ENCODE data around the gene GIMAP1. TPM values are rescaled to one million over a fixed set of nuclear protein-coding genes. Genes with fewer than 3 reads are reported as not detected.

The GIMAP1 gene
- total RNA-seq, 1 experiment from 2014 or later: not detected

DNA sequence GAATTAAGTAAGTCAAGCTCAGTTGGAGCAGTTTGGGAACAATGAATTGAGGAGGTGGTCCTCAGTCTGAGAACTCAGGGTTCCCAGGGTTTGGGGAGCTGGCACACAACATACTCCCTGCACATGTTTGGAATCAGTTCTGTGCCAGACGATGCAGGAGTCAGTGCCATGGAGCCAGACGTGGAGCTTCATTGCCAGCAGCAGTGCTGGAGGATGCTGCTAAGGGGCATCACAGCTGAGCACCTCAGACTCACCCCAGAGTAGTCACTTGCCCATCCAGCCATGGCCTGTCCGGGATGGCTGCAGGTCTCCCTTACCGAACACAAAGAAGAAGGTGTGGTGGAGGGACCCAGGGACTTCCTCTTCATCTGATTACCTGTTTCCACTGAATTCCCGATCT lies 28.7 kb downstream of the GIMAP1 start:
- no peaks in the 10 kb centered on the region for H3K27me3 ChIP-seq (replicated peaks)
- no peak for DNase-seq (ENCODE audit: low read depth in 1 of 2, low spot score in 2 of 2)
- H3K4me1 ChIP-seq (replicated peaks): no peaks in the 10 kb centered on the region
- no peaks in the 10 kb centered on the region for H3K36me3 ChIP-seq
- H3K4me3 ChIP-seq: no peak overlapping the region
- H3K27ac ChIP-seq: no peak overlapping the region
- H3K9me3 ChIP-seq (replicated peaks): no peaks in the 10 kb centered on the region

DNA sequence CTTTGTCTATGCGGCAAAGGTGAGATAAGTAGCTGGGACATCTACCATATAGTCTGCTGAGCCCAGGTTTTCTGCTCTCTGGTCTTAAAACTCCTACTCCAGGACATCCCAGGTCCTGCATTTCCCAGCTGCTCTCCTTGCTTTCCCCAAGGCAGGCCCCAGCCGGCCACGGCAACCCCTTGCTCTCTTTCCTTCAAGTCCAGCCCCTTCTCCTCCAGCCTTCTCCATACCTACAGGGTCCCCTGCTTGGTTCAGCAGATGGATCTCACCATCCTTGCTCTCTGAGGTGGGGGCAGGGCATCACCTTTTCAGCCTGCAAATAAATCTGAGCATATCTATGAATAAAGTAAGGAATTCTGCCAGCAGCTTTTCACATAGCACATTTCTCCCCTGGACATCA lies 29.5 kb downstream of the GIMAP1 start:
- no peak for DNase-seq (ENCODE audit: low read depth in 1 of 2, low spot score in 2 of 2)
- Histone ChIP-seq H3K36me3 (no peaks in the 10 kb centered on the region), H3K27ac (no peak overlapping the region), H3K9me3 (replicated peaks) (no peaks in the 10 kb centered on the region), H3K4me1 (replicated peaks) (no peaks in the 10 kb centered on the region), H3K4me3 (no peak overlapping the region), H3K27me3 (replicated peaks) (no peaks in the 10 kb centered on the region)

DNA sequence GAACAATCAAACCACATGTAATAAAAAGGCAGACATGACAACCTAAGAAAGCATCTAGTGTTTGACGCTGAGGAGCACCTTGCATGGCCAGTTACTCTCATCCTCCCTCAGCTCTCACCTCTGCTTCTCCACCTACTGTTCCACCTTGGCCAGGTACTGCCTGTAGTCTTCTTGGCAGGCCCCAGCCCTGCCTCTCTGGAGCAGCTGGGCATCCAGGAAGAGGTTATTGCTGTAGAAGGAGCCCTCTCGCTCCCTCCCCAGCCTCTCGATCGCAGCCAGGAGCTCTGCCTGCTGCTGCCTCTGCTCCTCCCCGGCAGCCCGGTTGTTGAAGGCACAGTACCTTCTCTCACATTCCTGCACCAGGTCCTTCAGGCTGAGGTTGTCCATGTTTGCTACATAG lies 30.5 kb downstream of the GIMAP1 start:
- Histone ChIP-seq H3K27me3 (replicated peaks) (no peaks in the 10 kb centered on the region), H3K36me3 (no peaks in the 10 kb centered on the region), H3K4me1 (replicated peaks) (no peaks in the 10 kb centered on the region), H3K9me3 (replicated peaks) (no peaks in the 10 kb centered on the region), H3K27ac (no peak overlapping the region), H3K4me3 (no peak overlapping the region)
- no peak for DNase-seq (ENCODE audit: low read depth in 1 of 2, low spot score in 2 of 2)

DNA sequence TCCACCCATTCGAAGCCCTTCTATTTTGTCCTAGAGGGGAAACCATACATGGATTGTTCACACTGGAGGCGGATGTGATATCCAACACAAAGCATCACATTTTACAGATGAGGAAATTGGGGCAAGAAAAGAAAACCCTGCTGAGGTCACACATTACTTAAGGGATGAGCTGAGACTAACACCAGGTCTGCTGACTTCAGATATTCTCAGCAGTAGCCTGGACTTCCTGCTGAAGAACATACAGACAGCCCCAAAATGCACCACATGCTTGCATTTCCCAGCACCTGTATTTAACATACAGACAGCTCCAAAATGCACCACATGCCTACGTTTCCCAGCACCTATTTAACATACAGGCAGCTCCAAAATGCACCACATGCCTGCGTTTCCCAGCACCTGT lies 32.0 kb downstream of the GIMAP1 start:
- Histone ChIP-seq H3K4me3 (no peak overlapping the region), H3K4me1 (replicated peaks) (no peaks in the 10 kb centered on the region), H3K27ac (no peak overlapping the region), H3K36me3 (no peaks in the 10 kb centered on the region), H3K27me3 (replicated peaks) (no peaks in the 10 kb centered on the region), H3K9me3 (replicated peaks) (no peaks in the 10 kb centered on the region)
- DNase-seq (ENCODE audit: low read depth in 1 of 2, low spot score in 2 of 2): no peak

DNA sequence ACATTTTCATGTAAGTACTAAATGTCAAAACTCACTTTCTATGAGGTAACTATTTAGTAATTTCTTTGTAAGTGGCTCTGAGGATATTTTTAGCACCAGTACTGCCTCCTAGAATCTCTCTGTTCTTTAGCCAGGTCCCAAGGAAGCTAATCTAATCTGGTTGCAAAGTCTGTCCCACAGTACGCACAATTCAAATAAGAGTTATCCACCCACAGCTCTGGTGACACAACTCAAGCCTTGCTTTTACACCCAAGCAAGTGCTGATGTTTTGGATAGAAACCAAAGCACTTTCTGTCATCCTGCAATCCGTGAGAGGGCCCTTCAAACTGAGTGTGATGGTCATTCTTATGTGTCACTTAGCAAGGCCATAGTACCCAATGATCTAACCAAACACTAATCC lies 35.3 kb downstream of the GIMAP1 start:
- H3K27me3 ChIP-seq (replicated peaks): no peaks in the 10 kb centered on the region
- H3K9me3 ChIP-seq (replicated peaks): no peaks in the 10 kb centered on the region
- no peak for DNase-seq (ENCODE audit: low read depth in 1 of 2, low spot score in 2 of 2)
- H3K27ac ChIP-seq: no peak overlapping the region
- no peaks in the 10 kb centered on the region for H3K36me3 ChIP-seq
- H3K4me3 ChIP-seq: no peak overlapping the region
- no peaks in the 10 kb centered on the region for H3K4me1 ChIP-seq (replicated peaks)

DNA sequence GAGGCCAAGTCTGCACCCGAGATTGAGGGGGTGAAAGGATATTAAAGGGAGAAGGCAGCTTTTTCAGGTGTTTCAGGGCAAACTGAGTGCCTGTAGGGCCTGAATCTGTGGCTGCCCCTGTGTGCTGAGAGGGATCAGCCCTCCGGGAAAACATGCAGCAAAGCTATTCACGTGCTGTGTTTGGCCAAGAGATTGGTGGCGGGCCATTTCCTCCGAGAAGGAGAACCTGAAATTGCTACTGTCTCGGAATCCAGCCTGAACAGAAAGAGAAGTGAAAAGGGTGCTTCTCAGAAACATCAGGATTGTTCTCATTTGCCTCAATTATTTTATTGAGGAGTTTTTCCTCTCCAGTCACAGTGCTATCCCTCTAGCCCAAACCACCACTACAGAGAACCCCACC lies 36.8 kb downstream of the GIMAP1 start:
- Histone ChIP-seq H3K27ac (no peak overlapping the region), H3K27me3 (replicated peaks) (no peaks in the 10 kb centered on the region), H3K4me1 (replicated peaks) (no peaks in the 10 kb centered on the region), H3K36me3 (no peaks in the 10 kb centered on the region), H3K4me3 (no peak overlapping the region), H3K9me3 (replicated peaks) (no peaks in the 10 kb centered on the region)
- DNase-seq (ENCODE audit: low read depth in 1 of 2, low spot score in 2 of 2): no peak

DNA sequence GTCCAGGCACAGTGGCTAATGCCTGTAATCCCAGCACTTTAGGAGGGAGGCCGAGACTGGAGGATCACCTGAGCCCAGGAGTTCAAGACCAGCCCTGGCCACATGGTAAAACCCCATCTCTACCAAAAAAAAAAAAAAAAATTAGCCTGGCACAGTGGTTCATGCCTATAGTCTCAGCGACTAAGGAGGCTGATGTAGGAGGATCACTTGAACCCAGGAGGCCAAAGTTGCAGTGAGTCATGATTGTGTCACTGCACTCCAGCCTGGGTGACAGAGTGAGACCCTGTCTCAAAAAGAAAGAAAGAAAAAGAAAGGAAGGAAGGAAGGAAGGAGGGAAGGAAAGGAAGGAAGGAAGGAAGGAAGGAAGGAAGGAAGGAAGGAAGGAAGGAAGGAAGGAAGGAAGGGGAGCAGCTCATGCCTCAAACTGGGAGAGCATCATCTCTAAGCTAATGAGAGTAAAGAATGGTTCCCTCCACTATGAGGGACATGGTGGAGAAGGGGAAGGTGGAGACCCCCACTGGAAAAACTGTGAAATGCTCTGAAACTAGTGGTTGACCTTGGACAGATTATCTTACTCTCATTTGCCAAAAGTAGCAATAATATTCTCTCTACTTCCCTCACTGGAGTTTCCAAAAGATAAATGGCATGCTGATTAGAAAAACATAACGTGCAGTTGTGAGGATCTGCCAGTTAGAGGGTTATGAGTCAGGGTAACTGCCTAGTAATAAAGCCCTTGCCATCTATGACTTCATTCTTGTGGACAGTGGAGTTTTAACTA lies 37.6 kb downstream of the GIMAP1 start:
- Histone ChIP-seq H3K9me3 (replicated peaks) (no peaks in the 10 kb centered on the region), H3K27me3 (replicated peaks) (no peaks in the 10 kb centered on the region), H3K4me3 (no peak overlapping the region), H3K27ac (no peak overlapping the region), H3K36me3 (no peaks in the 10 kb centered on the region), H3K4me1 (replicated peaks) (no peaks in the 10 kb centered on the region)
- DNase-seq (ENCODE audit: low read depth in 1 of 2, low spot score in 2 of 2): no peak

DNA sequence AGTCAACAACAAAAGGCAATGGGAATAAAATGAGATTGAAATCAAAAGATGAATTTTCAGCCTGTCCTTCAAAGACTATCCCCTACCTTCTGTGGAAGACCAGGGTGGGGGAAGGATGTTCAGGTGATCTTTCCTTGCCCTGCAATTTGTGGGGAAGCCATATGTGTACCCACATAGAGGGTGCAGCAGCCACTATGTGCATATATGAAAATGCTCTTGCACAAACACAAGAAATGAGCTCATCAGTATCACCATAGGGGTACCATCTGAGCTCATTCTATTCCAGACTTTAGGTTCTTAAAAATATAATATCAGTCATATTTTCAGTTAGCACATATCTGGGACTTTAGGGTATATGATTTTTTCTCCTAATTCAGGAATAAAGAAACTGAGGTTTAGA lies 38.5 kb downstream of the GIMAP1 start:
- Histone ChIP-seq H3K27ac (no peak overlapping the region), H3K27me3 (replicated peaks) (no peaks in the 10 kb centered on the region), H3K4me3 (no peak overlapping the region), H3K9me3 (replicated peaks) (no peaks in the 10 kb centered on the region), H3K36me3 (no peaks in the 10 kb centered on the region), H3K4me1 (replicated peaks) (no peaks in the 10 kb centered on the region)
- DNase-seq (ENCODE audit: low read depth in 1 of 2, low spot score in 2 of 2): no peak

DNA sequence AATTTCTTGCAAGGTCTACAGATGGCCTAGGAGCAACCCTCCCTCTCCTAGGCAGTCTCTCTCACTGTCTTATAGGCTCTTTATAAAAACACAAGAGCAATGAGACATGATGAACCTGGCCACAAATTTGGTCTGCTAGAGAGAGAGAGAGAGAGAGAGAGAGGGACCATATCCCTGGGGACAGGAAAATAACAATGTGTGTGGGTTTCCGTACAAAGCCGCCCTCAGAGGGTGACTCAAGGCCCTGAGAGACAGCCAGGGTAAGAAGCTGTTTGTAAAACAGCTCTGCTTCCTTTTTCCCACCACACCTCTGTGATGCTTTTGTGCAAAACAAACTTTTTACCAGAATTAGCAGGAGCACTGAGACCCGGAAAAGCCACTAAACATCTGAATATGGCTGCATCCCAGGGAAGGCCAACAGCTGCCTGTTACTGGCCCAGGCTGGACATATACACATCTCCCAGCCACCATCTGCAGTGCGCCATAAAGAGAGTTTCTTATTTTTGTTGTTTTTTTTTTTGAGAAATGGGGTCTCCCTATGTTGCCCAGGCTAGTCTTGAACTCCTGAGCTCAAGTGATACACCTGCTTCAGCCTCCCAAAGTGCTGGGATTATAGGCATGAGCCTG lies 39.2 kb downstream of the GIMAP1 start:
- no peaks in the 10 kb centered on the region for H3K27me3 ChIP-seq (replicated peaks)
- H3K36me3 ChIP-seq: no peaks in the 10 kb centered on the region
- no peak overlapping the region for H3K4me3 ChIP-seq
- no peak overlapping the region for H3K27ac ChIP-seq
- DNase-seq (ENCODE audit: low read depth in 1 of 2, low spot score in 2 of 2): no peak
- H3K4me1 ChIP-seq (replicated peaks): no peaks in the 10 kb centered on the region
- H3K9me3 ChIP-seq (replicated peaks): no peaks in the 10 kb centered on the region

DNA sequence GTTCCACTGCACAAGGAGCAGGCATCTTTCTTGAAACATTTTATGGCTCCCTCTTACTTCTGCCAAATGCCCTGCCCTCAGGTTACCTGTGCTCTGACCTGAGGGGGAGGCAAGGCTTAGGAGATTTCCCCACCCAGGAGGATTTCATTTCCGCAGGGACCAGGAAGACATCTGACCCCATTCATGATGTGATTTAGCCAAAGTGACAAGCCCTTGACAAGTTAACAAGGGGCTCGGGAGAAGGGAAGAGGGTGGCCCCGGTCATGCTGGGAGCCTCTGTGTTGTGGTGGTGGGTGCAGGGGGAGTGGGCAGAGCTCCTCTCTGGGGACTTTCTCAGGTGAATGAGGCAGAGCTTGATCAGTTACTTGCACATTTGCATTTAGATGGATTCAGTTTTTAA lies 39.8 kb downstream of the GIMAP1 start:
- no peaks in the 10 kb centered on the region for H3K27me3 ChIP-seq (replicated peaks)
- H3K4me1 ChIP-seq (replicated peaks): no peaks in the 10 kb centered on the region
- no peak overlapping the region for H3K27ac ChIP-seq
- no peaks in the 10 kb centered on the region for H3K9me3 ChIP-seq (replicated peaks)
- DNase-seq (ENCODE audit: low read depth in 1 of 2, low spot score in 2 of 2): no peak
- no peak overlapping the region for H3K4me3 ChIP-seq
- no peaks in the 10 kb centered on the region for H3K36me3 ChIP-seq

DNA sequence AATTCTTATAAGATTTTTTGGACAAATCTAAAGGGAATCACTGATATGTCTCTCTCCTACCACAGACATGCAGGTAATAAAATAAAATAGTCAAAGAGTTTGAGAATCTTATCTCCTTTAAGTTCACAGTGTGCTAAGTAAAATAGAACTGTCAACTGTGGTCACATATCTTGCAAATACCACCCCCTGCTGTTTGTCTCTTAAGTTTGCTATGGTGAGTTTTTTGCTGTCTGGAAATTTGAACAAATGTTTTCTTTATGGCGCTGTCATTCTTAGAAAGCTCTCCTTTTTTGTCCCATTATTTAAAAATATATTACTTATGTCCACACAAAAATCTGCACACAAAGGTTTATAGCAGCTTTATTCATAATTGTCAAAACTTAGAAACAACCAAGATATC lies 40.4 kb downstream of the GIMAP1 start:
- Histone ChIP-seq H3K27ac (no peak overlapping the region), H3K36me3 (no peaks in the 10 kb centered on the region), H3K27me3 (replicated peaks) (no peaks in the 10 kb centered on the region), H3K9me3 (replicated peaks) (no peaks in the 10 kb centered on the region), H3K4me1 (replicated peaks) (no peaks in the 10 kb centered on the region), H3K4me3 (no peak overlapping the region)
- DNase-seq (ENCODE audit: low read depth in 1 of 2, low spot score in 2 of 2): no peak

DNA sequence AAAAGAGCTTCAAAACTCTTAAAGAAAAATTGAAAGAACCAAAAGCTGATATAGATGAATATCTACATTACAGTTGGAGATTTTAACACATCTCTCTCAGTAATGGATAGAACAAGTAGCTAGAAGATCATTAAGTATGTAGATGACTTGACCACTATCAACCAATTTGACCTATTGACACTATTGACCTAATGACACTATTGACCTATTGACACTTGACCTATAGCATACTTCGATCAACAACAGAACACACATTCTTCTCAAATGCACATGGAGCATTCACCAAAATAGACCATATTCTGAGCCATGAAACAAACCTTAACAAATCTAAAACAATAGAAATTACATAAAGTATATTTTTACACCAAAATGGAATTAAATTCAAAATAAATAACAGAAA lies 43.1 kb downstream of the GIMAP1 start:
- Histone ChIP-seq H3K36me3 (no peaks in the 10 kb centered on the region), H3K27me3 (replicated peaks) (no peaks in the 10 kb centered on the region), H3K4me3 (no peak overlapping the region), H3K4me1 (replicated peaks) (no peaks in the 10 kb centered on the region), H3K27ac (no peak overlapping the region), H3K9me3 (replicated peaks) (no peaks in the 10 kb centered on the region)
- no peak for DNase-seq (ENCODE audit: low read depth in 1 of 2, low spot score in 2 of 2)

DNA sequence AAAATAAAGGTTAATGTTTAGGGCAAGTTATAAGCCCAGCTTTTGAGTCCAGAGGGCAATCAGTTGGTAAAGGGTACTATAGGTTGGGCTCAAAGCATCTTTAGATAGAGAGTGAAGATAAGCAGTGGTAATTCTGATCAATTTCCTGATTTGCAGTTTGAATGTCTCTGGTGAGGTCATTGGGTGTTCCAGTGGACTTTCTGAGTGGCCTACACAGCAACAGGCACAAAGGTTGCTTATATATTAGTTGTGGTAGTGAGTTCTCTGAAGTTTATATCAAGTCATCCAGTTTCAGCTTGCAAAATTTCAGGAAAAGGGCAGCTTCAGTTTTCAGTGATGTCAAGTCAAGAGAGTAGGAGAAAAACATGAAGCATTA lies 49.9 kb downstream of the GIMAP1 start:
- no peaks in the 10 kb centered on the region for H3K4me1 ChIP-seq (replicated peaks)
- no peak overlapping the region for H3K4me3 ChIP-seq
- no peak for DNase-seq (ENCODE audit: low read depth in 1 of 2, low spot score in 2 of 2)
- H3K36me3 ChIP-seq: no peaks in the 10 kb centered on the region
- H3K27ac ChIP-seq: no peak overlapping the region
- no peaks in the 10 kb centered on the region for H3K27me3 ChIP-seq (replicated peaks)
- no peaks in the 10 kb centered on the region for H3K9me3 ChIP-seq (replicated peaks)

DNA sequence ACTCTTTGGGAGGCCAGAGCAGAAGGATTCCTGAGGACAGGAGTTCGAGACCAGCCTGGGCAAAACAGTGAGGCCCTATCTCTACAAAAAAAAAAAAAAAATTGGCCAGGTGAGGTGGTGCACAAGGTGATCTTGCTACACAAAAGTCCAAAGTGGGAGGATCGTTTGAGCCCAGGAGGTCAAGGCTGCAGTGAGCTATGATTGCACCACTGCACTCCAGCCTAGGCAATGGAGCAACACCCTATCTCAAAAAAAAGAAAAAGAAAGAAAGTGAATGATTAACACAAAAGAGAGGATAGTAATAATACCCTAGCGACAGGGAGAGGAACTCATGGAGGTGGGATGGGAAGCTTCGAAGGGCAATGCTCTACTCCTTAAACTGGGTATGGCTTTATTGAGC lies 53.4 kb downstream of the GIMAP1 start:
- Histone ChIP-seq H3K27me3 (replicated peaks) (no peaks in the 10 kb centered on the region), H3K36me3 (no peaks in the 10 kb centered on the region), H3K27ac (no peak overlapping the region), H3K4me1 (replicated peaks) (no peaks in the 10 kb centered on the region), H3K4me3 (no peak overlapping the region), H3K9me3 (replicated peaks) (no peaks in the 10 kb centered on the region)
- DNase-seq (ENCODE audit: low read depth in 1 of 2, low spot score in 2 of 2): no peak

Data from SJSA1 (cell line).